Stimulated activated CD8-positive, alpha-beta memory T cell treated with anti-CD3 and anti-CD28 coated beads, Interleukin-7, amount 100 ng/mL, for 4 hours (primary cell): ENCODE data around the gene FOXL2NB.

Experiments used
- DNase-seq, 2 donors: peaks; one replicate each; pipeline ENCODE4 v3.0.0-alpha.2; 2020; ENCODE audit warnings: low read depth in 2 of 2

The FOXL2NB gene

GRCh38 chr3:138995706-138996105 is 48.7 kb downstream of the FOXL2NB start:
- no peak for DNase-seq
